ENCODE results near the gene ANKS3.

GRCh38 chr16:4668313-4668960, 65.6 kb downstream of the ANKS3 start:
- TF ChIP-seq ARNT (IDR thresholded peaks at IDR 0.05) (no peak), SP1 (IDR thresholded peaks at IDR 0.05) (no peak), FOXM1 (IDR thresholded peaks at IDR 0.05; ENCODE audit: borderline replicate concordance) (no peak), FOXA1 (IDR thresholded peaks at IDR 0.05) (no peak), SUZ12 (IDR thresholded peaks at IDR 0.05) (no peak), ELF4 (IDR thresholded peaks at IDR 0.05) (no peak), TARDBP (IDR thresholded peaks at IDR 0.05) (no peak), BHLHE40 (IDR thresholded peaks at IDR 0.05; ENCODE audit: borderline replicate concordance) (no peak), FOXK2 (IDR thresholded peaks at IDR 0.05) (no peak), LEF1 (IDR thresholded peaks at IDR 0.05; ENCODE audit: borderline replicate concordance) (no peak), NFRKB (IDR thresholded peaks at IDR 0.05) (no peak), L3MBTL2 (conservative IDR thresholded peaks at IDR 0.05) (no peak), HDGF (IDR thresholded peaks at IDR 0.05; ENCODE audit: borderline replicate concordance) (no peak)

All from HEK293T (cell line).